ENCODE data around the gene CLCN2. TPM values are rescaled to one million over a fixed set of nuclear protein-coding genes. Genes with fewer than 3 reads are reported as not detected.

Gene CLCN2
- total RNA-seq, 1 experiment from 2014 or later, result 21.6 TPM

DNA sequence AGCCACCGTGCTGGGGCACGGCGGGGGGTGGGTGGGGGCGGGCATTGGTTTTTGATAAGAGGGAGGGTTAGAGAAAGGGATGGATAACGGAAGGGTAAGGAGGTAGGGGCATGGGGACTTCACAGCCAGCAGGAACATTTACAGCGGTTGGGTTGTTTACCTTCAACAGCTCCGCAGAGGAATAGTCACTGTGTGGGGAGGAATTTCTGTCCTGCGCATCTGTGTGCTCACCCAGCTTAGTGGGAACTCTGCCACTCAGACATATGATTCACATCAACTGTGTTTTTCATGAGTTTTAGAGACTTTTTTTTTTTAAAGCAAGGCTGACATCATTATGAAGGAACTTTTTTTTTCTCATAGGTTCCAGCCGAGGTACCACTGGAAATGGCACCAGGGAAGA lies 38.0 kb upstream of the CLCN2 start:
- Histone ChIP-seq H3K9me2 (ENCODE audit: insufficient read depth) (no peaks in the 10 kb centered on the region), H2AFZ (ENCODE audit: low read depth, low read length, poor library complexity, severe bottlenecking) (no peak overlapping the region), H3K79me2 (ENCODE audit: insufficient read depth, low read length) (no peaks in the 10 kb centered on the region), H3K27me3 (ENCODE audit: insufficient read depth, low read length) (peaks cover 3% of the 10 kb centered on the region; the same call in 1 of the 2 replicates), H3K27ac (ENCODE audit: low read depth, low read length) (no peak overlapping the region), H3K4me1 (ENCODE audit: control insufficient read depth in 1 of 2, insufficient read depth in 2 of 2, low read length in 2 of 2) (no peaks in the 10 kb centered on the region), H3K4me2 (ENCODE audit: low read length) (no peak overlapping the region), H3K9me3 (ENCODE audit: control insufficient read depth in 1 of 2, insufficient read depth in 1 of 2, low read depth in 1 of 2, low read length in 2 of 2) (no peaks in the 10 kb centered on the region), H3K36me3 (ENCODE audit: control insufficient read depth in 1 of 2, insufficient read depth in 2 of 2, low read length in 2 of 2) (no peaks in the 10 kb centered on the region), H3K4me3 (replicated peaks in 1 of 2; ENCODE audit: low read depth in 1 of 2, low read length in 2 of 2) (no peak overlapping the region), H4K20me1 (ENCODE audit: insufficient read depth) (no peaks in the 10 kb centered on the region), H3K9ac (ENCODE audit: low read length) (no peak overlapping the region)
- ATAC-seq (no peak), DNase-seq (ENCODE audit: low read depth, low spot score) (no peak)
- TF ChIP-seq, protein P1, sequence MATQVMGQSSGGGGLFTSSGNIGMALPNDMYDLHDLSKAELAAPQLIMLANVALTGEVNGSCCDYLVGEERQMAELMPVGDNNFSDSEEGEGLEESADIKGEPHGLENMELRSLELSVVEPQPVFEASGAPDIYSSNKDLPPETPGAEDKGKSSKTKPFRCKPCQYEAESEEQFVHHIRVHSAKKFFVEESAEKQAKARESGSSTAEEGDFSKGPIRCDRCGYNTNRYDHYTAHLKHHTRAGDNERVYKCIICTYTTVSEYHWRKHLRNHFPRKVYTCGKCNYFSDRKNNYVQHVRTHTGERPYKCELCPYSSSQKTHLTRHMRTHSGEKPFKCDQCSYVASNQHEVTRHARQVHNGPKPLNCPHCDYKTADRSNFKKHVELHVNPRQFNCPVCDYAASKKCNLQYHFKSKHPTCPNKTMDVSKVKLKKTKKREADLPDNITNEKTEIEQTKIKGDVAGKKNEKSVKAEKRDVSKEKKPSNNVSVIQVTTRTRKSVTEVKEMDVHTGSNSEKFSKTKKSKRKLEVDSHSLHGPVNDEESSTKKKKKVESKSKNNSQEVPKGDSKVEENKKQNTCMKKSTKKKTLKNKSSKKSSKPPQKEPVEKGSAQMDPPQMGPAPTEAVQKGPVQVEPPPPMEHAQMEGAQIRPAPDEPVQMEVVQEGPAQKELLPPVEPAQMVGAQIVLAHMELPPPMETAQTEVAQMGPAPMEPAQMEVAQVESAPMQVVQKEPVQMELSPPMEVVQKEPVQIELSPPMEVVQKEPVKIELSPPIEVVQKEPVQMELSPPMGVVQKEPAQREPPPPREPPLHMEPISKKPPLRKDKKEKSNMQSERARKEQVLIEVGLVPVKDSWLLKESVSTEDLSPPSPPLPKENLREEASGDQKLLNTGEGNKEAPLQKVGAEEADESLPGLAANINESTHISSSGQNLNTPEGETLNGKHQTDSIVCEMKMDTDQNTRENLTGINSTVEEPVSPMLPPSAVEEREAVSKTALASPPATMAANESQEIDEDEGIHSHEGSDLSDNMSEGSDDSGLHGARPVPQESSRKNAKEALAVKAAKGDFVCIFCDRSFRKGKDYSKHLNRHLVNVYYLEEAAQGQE (IDR thresholded peaks at IDR 0.05; ENCODE audit: low read depth), result no peak
- TF ChIP-seq TCF7L2 (IDR thresholded peaks at IDR 0.05; ENCODE audit: borderline replicate concordance, extremely low read depth, insufficient read depth, insufficient read length), result no peak
- no peak for TF ChIP-seq CEBPB (IDR thresholded peaks at IDR 0.05; ENCODE audit: low read depth)
- TF ChIP-seq POLR2AphosphoS5 (IDR thresholded peaks at IDR 0.05; ENCODE audit: low read depth, low read length), result no peak
- TF ChIP-seq, protein P2, sequence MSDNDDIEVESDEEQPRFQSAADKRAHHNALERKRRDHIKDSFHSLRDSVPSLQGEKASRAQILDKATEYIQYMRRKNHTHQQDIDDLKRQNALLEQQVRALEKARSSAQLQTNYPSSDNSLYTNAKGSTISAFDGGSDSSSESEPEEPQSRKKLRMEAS (IDR thresholded peaks at IDR 0.05), result no peak
- TF ChIP-seq FOSL1 (IDR thresholded peaks at IDR 0.05; ENCODE audit: low read depth), result no peak
- no peak for TF ChIP-seq JUND (IDR thresholded peaks at IDR 0.05)
- no peak for TF ChIP-seq POLR2A (IDR thresholded peaks at IDR 0.05; ENCODE audit: borderline replicate concordance, extremely low read depth, insufficient read depth, insufficient read length)
- TF ChIP-seq EZH2phosphoT487 (IDR thresholded peaks at IDR 0.05; ENCODE audit: borderline replicate concordance), result no peak
- TF ChIP-seq EGR1 (IDR thresholded peaks at IDR 0.05; ENCODE audit: low read depth), result no peak
- no peak for TF ChIP-seq ELF1 (IDR thresholded peaks at IDR 0.05; ENCODE audit: borderline replicate concordance, low read depth)
- TF ChIP-seq, protein P3, sequence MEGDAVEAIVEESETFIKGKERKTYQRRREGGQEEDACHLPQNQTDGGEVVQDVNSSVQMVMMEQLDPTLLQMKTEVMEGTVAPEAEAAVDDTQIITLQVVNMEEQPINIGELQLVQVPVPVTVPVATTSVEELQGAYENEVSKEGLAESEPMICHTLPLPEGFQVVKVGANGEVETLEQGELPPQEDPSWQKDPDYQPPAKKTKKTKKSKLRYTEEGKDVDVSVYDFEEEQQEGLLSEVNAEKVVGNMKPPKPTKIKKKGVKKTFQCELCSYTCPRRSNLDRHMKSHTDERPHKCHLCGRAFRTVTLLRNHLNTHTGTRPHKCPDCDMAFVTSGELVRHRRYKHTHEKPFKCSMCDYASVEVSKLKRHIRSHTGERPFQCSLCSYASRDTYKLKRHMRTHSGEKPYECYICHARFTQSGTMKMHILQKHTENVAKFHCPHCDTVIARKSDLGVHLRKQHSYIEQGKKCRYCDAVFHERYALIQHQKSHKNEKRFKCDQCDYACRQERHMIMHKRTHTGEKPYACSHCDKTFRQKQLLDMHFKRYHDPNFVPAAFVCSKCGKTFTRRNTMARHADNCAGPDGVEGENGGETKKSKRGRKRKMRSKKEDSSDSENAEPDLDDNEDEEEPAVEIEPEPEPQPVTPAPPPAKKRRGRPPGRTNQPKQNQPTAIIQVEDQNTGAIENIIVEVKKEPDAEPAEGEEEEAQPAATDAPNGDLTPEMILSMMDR (IDR thresholded peaks at IDR 0.05 in 2 of 3, conservative IDR thresholded peaks at IDR 0.05 in 1 of 3; ENCODE audit: borderline replicate concordance in 1 of 3, insufficient read depth in 1 of 3, low read depth in 2 of 3, low read length in 2 of 3), result no peak
- TF ChIP-seq SIN3A (IDR thresholded peaks at IDR 0.05; ENCODE audit: low read depth), result no peak
- no peak for TF ChIP-seq SRF (IDR thresholded peaks at IDR 0.05; ENCODE audit: low read depth)
- TF ChIP-seq, protein P4, sequence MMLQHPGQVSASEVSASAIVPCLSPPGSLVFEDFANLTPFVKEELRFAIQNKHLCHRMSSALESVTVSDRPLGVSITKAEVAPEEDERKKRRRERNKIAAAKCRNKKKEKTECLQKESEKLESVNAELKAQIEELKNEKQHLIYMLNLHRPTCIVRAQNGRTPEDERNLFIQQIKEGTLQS (IDR thresholded peaks at IDR 0.05), result no peak
- no peak for TF ChIP-seq ZNF274 (IDR thresholded peaks at IDR 0.05; ENCODE audit: low read depth, low read length)
- TF ChIP-seq SP1 (IDR thresholded peaks at IDR 0.05; ENCODE audit: low read depth), result no peak
- TF ChIP-seq CBX3 (IDR thresholded peaks at IDR 0.05; ENCODE audit: low read depth), result no peak
- POLR2A ChIA-PET, result no interaction called here
- no TSS peak for BruUV-seq (replicated peaks)
- CTCF ChIA-PET, result no interaction called here
- intact Hi-C loops (cut with micrococcal nuclease), result no loop called here
- RAD21 ChIA-PET (ENCODE audit: low non-redundant PET in 1 of 2, low total read pairs in 2 of 2, uncharacterized antibody in 2 of 2, unreplicated experiment in 2 of 2), result no interaction called here
